ENCODE data around the gene ADCY4. TPM values are rescaled to one million over a fixed set of nuclear protein-coding genes. Genes with fewer than 3 reads are reported as not detected.

ADCY4 gene
- total RNA-seq, 1 experiment from 2014 or later, result 0.86 TPM

- H3K4me1 ChIP-seq (ENCODE audit: control insufficient read depth in 1 of 2, insufficient read depth in 2 of 2, low read length in 2 of 2), result peaks cover 9 to 16% of the 10 kb centered on the region in 2 experiments
These were observed 41.3 kb downstream of the ADCY4 start for GRCh38 chr14:24293525-24293924.

More at GRCh38 chr14:24293525-24293924, 41.3 kb downstream of the ADCY4 start:
- H3K79me2 ChIP-seq (ENCODE audit: insufficient read depth, low read length), result no peaks in the 10 kb centered on the region
- no peak overlapping the region for H2AFZ ChIP-seq (ENCODE audit: low read depth, low read length, poor library complexity, severe bottlenecking)
- intact Hi-C loops (cut with micrococcal nuclease), result loop anchor here (10.0 kb wide), 1 partner anchor 309 kb away; the partner anchor contains the start of gene DHRS4L2
- no peak overlapping the region for H3K27ac ChIP-seq (ENCODE audit: low read depth, low read length)
- DNase-seq (ENCODE audit: low read depth, low spot score) (no peak), ATAC-seq (no peak)
- H4K20me1 ChIP-seq (ENCODE audit: insufficient read depth), result no peaks in the 10 kb centered on the region
- H3K4me3 ChIP-seq (replicated peaks in 1 of 2; ENCODE audit: low read depth in 1 of 2, low read length in 2 of 2), result no peak overlapping the region
- CTCF ChIA-PET, result interaction anchor here (1.1 to 1.9 kb wide), 3 partner anchors 15 to 179 kb away, joined by 3 to 7 read pairs (median 4); partner anchors contain the start of genes CIDEB, DCAF11, NRL and TINF2
- POLR2A ChIA-PET, result no interaction called here
- no peak overlapping the region for H3K9ac ChIP-seq (ENCODE audit: low read length)
- no peaks in the 10 kb centered on the region for H3K9me3 ChIP-seq (ENCODE audit: control insufficient read depth in 1 of 2, insufficient read depth in 1 of 2, low read depth in 1 of 2, low read length in 2 of 2)
- TF ChIP-seq ATF3 (IDR thresholded peaks at IDR 0.05) (no peak), ZNF274 (IDR thresholded peaks at IDR 0.05; ENCODE audit: low read depth, low read length) (no peak), CTCF (IDR thresholded peaks at IDR 0.05 in 2 of 3, conservative IDR thresholded peaks at IDR 0.05 in 1 of 3; ENCODE audit: borderline replicate concordance in 1 of 3, insufficient read depth in 1 of 3, low read depth in 2 of 3, low read length in 2 of 3) (no peak), YY1 (IDR thresholded peaks at IDR 0.05; ENCODE audit: extremely low read depth, insufficient replicate concordance, low read depth, low read length) (no peak), SIN3A (IDR thresholded peaks at IDR 0.05; ENCODE audit: low read depth) (no peak), TCF7L2 (IDR thresholded peaks at IDR 0.05; ENCODE audit: borderline replicate concordance, extremely low read depth, insufficient read depth, insufficient read length) (no peak), CBX3 (IDR thresholded peaks at IDR 0.05; ENCODE audit: low read depth) (no peak), JUND (IDR thresholded peaks at IDR 0.05) (no peak)
- peaks cover 17 to 23% of the 10 kb centered on the region in 2 experiments for H3K36me3 ChIP-seq (ENCODE audit: control insufficient read depth in 1 of 2, insufficient read depth in 2 of 2, low read length in 2 of 2)
- H3K4me2 ChIP-seq (ENCODE audit: low read length), result no peak overlapping the region
- no peaks in the 10 kb centered on the region for H3K9me2 ChIP-seq (ENCODE audit: insufficient read depth)
- RAD21 ChIA-PET (ENCODE audit: low non-redundant PET in 1 of 2, low total read pairs in 2 of 2, uncharacterized antibody in 2 of 2, unreplicated experiment in 2 of 2), result no interaction called here
- BruUV-seq (replicated peaks), result no TSS peak
- no peaks in the 10 kb centered on the region for H3K27me3 ChIP-seq (ENCODE audit: insufficient read depth, low read length)
